HL-60 (cell line): ENCODE results near the gene POU2AF3.

Source experiments
- DNase-seq, 2 experiments: peaks; one replicate each; pipeline ENCODE4 v3.0.0-alpha.2; 2010 to 2020; ENCODE audit warnings: low read depth in 1 of 2, low spot score in 1 of 2
- H3K27ac ChIP-seq: fragments of 250-450 bp; sonication (Bioruptor Pico); replicated peaks from 2 replicates; pipeline ENCODE4 v1.5.1; 2020; ENCODE audit warnings: mild to moderate bottlenecking, moderate library complexity
- H3K27me3 ChIP-seq: fragments of 250-450 bp; sonication (Bioruptor Pico); 2 replicates; pipeline ENCODE4 v1.5.1; 2021; ENCODE audit warnings: mild to moderate bottlenecking, moderate library complexity; ENCODE audit not compliant: insufficient read depth, poor library complexity, severe bottlenecking
- H3K4me3 ChIP-seq: replicated peaks from 2 replicates; pipeline ENCODE4 v1.5.1; 2011; ENCODE audit warnings: mild to moderate bottlenecking, control low read depth, low read length; ENCODE audit not compliant: insufficient read depth
- CTCF ChIP-seq: IDR thresholded peaks from one replicate; pipeline ENCODE4 v1.5.1; 2011; ENCODE audit warnings: low read length, control low read depth, inconsistent platforms; ENCODE audit not compliant: insufficient read depth
- GABPA ChIP-seq: IDR thresholded peaks from 2 replicates; pipeline ENCODE4 v1.6.1; 2012; ENCODE audit warnings: low read depth
- POLR2AphosphoS5 ChIP-seq: IDR thresholded peaks from 2 replicates; pipeline ENCODE4 v1.6.1; 2012; ENCODE audit warnings: low read depth
- REST ChIP-seq: IDR thresholded peaks from 2 replicates; pipeline ENCODE4 v1.6.1; 2012; ENCODE audit warnings: low read depth; ENCODE audit not compliant: insufficient replicate concordance
- SPI1 ChIP-seq: IDR thresholded peaks from 2 replicates; pipeline ENCODE4 v1.6.1; 2012; ENCODE audit warnings: low read depth, mild to moderate bottlenecking, borderline replicate concordance

The POU2AF3 gene

GRCh38 chr11:111325259-111325658 is 26.9 kb downstream of the POU2AF3 start:
- Histone ChIP-seq H3K27me3 (peaks cover 4% of the 10 kb centered on the region), H3K27ac (no peak overlapping the region), H3K4me3 (no peak overlapping the region)
- TF ChIP-seq SPI1, result no peak
- TF ChIP-seq CTCF, result no peak
- no peak for TF ChIP-seq GABPA
- TF ChIP-seq POLR2AphosphoS5, result no peak
- no peak for TF ChIP-seq REST
- no peak for DNase-seq

- H3K27ac ChIP-seq, result no peak overlapping the region
- no peak for DNase-seq
- peaks cover under 1% of the 10 kb centered on the region for H3K27me3 ChIP-seq
- TF ChIP-seq REST (no peak), CTCF (no peak), POLR2AphosphoS5 (no peak), GABPA (no peak), SPI1 (no peak)
- H3K4me3 ChIP-seq, result no peak overlapping the region
These were observed 28.5 kb downstream of the POU2AF3 start for GRCh38 chr11:111326824-111327223.

- no peak overlapping the region for H3K27ac ChIP-seq
- H3K4me3 ChIP-seq, result no peak overlapping the region
- no peaks in the 10 kb centered on the region for H3K27me3 ChIP-seq
- TF ChIP-seq GABPA (no peak), REST (no peak), POLR2AphosphoS5 (no peak), CTCF (no peak), SPI1 (no peak)
- no peak for DNase-seq
These were observed 29.7 kb downstream of the POU2AF3 start for GRCh38 chr11:111327908-111328624.
